MCF 10A (cell line): ENCODE measurements around the gene DCBLD2. TPM values are rescaled to one million over a fixed set of nuclear protein-coding genes. Genes with fewer than 3 reads are reported as not detected.

Experiments
- BruUV-seq: library from RNA; stranded (reverse); fragments of 400-500 nt; replicated peaks from 2 replicates; lab custom pipeline; 2021; lab: Mats Ljungman, UMichigan
- CTCF ChIA-PET: fragments of 300-600 bp; sonication (Branson Sonifier 250); formaldehyde crosslinking; extraction: SDS; loops from one replicate; lab custom pipeline; 2021; ENCODE audit warnings: antibody characterized with exemption, inconsistent platforms; lab: Yijun Ruan, JAX
- POLR2A ChIA-PET: fragments of 300-600, 350-650 bp; sonication (Branson Sonifier 250); formaldehyde crosslinking; extraction: SDS; loops from one replicate; lab custom pipeline; 2020; ENCODE audit warnings: antibody characterized with exemption, inconsistent platforms; lab: Yijun Ruan, JAX
- DNase-seq: peaks from one replicate; pipeline ENCODE4 v3.0.0-alpha.2; 2018; ENCODE audit not compliant: unreplicated experiment
- H3K27ac Mint-ChIP-seq: one replicate; pipeline ENCODE4 v1.8.0; 2022; ENCODE audit warnings: mild to moderate bottlenecking, low read depth, mixed read lengths; ENCODE audit not compliant: unreplicated experiment
- H3K27me3 Mint-ChIP-seq: one replicate; pipeline ENCODE4 v1.8.0; 2022; ENCODE audit warnings: mixed read lengths; ENCODE audit not compliant: insufficient read depth, unreplicated experiment
- H3K36me3 Mint-ChIP-seq: one replicate; pipeline ENCODE4 v1.8.0; 2022; ENCODE audit warnings: mild to moderate bottlenecking, moderate library complexity, mixed read lengths; ENCODE audit not compliant: insufficient read depth, unreplicated experiment
- H3K4me1 Mint-ChIP-seq: one replicate; pipeline ENCODE4 v1.8.0; 2022; ENCODE audit warnings: mixed read lengths; ENCODE audit not compliant: insufficient read depth, unreplicated experiment
- H3K4me3 Mint-ChIP-seq: one replicate; pipeline ENCODE4 v1.8.0; 2022; ENCODE audit warnings: mild to moderate bottlenecking, moderate library complexity, mixed read lengths; ENCODE audit not compliant: unreplicated experiment
- H3K9me3 Mint-ChIP-seq: one replicate; pipeline ENCODE4 v1.8.0; 2022; ENCODE audit warnings: mixed read lengths; ENCODE audit not compliant: unreplicated experiment
- intact Hi-C: fragments of 100-400 bp; cut with micrococcal nuclease; formaldehyde crosslinking; loops from 2 replicates; pipeline ENCODE4 v1.14.1; 2022
- total RNA-seq: library from RNA; stranded (reverse); gene quantifications from 2 replicates; pipeline ENCODE4 v1.2.3, GENCODE V29; 2022
- TF ChIP-seq, protein P1 (sequence below): fragments of 200-600 bp; IDR thresholded peaks from one replicate; pipeline ENCODE4 v1.8.0; 2022; ENCODE audit warnings: antibody characterized with exemption, mild to moderate bottlenecking; ENCODE audit not compliant: unreplicated experiment

DCBLD2 gene
- total RNA-seq, 1 experiment from 2014 or later = 161 TPM

DNA sequence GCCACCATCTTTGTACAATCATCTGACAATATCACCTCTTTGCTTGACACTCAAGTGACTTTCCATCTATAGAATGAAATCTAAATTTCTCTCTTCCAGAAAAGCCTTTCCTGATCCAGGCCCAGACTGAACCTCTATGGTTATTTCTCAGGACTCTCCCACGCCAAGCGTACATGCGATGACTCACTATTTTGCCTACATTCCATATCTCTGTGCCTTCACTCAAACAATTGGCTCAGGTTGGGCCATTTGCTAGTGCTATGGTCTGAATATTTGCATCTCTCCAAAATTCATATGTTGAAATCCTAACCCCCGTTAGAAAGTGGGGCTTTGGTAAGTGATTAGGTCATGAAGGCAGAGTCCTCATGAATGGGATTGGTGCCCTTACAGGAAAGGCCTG is 94.5 kb downstream of the DCBLD2 start:
- no peak overlapping the region for H3K4me3 Mint-ChIP-seq
- TF ChIP-seq, protein P1, sequence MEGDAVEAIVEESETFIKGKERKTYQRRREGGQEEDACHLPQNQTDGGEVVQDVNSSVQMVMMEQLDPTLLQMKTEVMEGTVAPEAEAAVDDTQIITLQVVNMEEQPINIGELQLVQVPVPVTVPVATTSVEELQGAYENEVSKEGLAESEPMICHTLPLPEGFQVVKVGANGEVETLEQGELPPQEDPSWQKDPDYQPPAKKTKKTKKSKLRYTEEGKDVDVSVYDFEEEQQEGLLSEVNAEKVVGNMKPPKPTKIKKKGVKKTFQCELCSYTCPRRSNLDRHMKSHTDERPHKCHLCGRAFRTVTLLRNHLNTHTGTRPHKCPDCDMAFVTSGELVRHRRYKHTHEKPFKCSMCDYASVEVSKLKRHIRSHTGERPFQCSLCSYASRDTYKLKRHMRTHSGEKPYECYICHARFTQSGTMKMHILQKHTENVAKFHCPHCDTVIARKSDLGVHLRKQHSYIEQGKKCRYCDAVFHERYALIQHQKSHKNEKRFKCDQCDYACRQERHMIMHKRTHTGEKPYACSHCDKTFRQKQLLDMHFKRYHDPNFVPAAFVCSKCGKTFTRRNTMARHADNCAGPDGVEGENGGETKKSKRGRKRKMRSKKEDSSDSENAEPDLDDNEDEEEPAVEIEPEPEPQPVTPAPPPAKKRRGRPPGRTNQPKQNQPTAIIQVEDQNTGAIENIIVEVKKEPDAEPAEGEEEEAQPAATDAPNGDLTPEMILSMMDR = no peak
- POLR2A ChIA-PET = no interaction called here
- intact Hi-C loops = no loop called here
- H3K4me1 Mint-ChIP-seq = no peaks in the 10 kb centered on the region
- no peaks in the 10 kb centered on the region for H3K27me3 Mint-ChIP-seq
- CTCF ChIA-PET = interaction anchor here (2.0 to 2.7 kb wide), 2 partner anchors 205 to 210 kb away, joined by 15 to 17 read pairs; no protein-coding TSS in a partner anchor
- no TSS peak for BruUV-seq
- peaks cover 6% of the 10 kb centered on the region for H3K9me3 Mint-ChIP-seq
- H3K36me3 Mint-ChIP-seq = peaks cover 84% of the 10 kb centered on the region
- DNase-seq = peak; percentile 24
- H3K27ac Mint-ChIP-seq = peak overlapping the region; percentile 43

DNA sequence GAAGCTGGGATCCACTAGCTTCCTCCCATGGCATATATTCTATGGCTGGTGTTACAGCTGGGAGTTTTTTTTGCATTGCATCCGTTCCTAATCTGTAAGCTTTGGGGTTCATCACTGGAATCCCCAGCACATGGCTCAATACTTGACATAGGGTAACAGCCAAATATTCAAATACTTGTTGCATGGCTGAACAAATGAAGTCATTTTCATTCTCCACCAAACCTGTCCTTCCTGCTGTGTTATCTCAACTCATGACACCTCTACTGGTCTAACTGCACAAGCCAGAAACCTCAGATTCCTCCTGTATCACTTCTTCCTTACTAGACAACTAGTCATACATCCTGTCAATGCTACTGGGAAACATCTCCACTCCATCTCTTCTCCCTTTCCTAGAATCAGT is 95.0 kb downstream of the DCBLD2 start:
- peaks cover 84% of the 10 kb centered on the region for H3K36me3 Mint-ChIP-seq
- DNase-seq = no peak
- no TSS peak for BruUV-seq
- CTCF ChIA-PET = interaction anchor here (0.6 to 2.7 kb wide), 6 partner anchors 12 to 468 kb away, joined by 3 to 17 read pairs (median 4); no protein-coding TSS in a partner anchor
- H3K27ac Mint-ChIP-seq = peak overlapping the region; percentile 43
- POLR2A ChIA-PET = interaction anchor here (0.7 kb wide), 1 partner anchor 544 kb away, joined by 3 read pairs; no protein-coding TSS in a partner anchor
- no peaks in the 10 kb centered on the region for H3K4me1 Mint-ChIP-seq
- intact Hi-C loops = no loop called here
- H3K4me3 Mint-ChIP-seq = no peak overlapping the region
- no peaks in the 10 kb centered on the region for H3K27me3 Mint-ChIP-seq
- peaks cover 6% of the 10 kb centered on the region for H3K9me3 Mint-ChIP-seq
- TF ChIP-seq, protein P1 = no peak

DNA sequence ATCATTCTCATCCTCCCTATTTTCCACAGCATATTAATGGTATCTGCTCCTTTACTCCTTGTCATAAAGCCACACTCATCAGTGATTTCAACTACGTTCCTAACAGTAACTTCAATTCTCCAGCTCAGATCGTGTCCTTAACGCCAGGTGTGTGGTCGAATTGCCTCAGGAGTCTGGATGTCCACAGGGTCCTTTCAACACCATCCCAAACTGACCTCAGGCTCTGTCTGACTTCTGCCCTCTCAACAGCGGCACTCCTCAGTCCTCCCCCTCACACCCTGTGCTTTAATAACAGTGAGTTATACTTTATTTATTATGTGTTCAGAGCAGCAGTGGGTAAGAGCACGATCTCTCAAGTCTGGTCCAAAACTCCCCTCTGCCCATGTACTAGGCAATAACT is 95.9 kb downstream of the DCBLD2 start:
- Mint-ChIP-seq H3K4me1 (no peaks in the 10 kb centered on the region), H3K36me3 (peaks cover 85% of the 10 kb centered on the region), H3K27me3 (no peaks in the 10 kb centered on the region), H3K27ac (no peak overlapping the region), H3K4me3 (no peak overlapping the region), H3K9me3 (peaks cover 6% of the 10 kb centered on the region)
- TF ChIP-seq, protein P1 = no peak
- CTCF ChIA-PET = interaction anchor here (0.7 to 2.7 kb wide), 8 partner anchors 9 to 208 kb away, joined by 3 to 17 read pairs (median 4); no protein-coding TSS in a partner anchor
- DNase-seq = no peak
- intact Hi-C loops = no loop called here
- BruUV-seq = no TSS peak
- POLR2A ChIA-PET = interaction anchor here (0.6 to 0.7 kb wide), 2 partner anchors 71 to 545 kb away, joined by 3 read pairs; no protein-coding TSS in a partner anchor

DNA sequence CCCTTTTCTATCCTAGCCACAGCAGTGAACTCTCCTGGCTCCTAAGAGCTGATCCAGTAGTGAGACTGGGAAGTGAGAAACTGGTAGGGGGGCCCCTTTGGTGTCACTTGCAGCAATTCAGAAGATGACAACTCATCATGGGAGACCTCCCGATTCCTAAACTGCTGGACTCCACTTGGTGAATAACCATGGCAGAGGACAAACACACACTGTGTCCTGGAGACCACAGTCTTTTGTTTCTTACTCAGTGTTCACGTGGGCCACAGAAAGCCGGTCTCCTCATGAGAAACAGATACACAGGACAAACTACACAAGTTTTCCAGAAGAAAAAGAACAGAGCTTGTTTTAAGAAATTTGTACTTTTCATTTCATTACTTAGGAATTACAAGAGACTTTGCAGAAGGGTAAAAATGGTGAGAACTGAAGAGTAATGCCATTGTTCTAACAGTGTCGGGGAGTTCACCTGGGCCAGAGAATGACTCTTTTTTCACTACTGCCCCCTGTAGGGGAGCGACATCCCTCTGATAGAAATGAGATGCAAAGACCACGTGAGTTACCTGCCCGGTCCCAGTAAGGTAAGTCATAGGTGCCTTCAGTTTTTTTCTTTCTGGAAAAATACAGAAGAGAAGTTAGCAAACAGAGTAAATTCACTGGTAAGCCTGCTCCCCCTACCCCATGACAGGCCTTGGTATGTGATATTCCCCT is 100.3 kb downstream of the DCBLD2 start:
- DNase-seq = no peak
- no TSS peak for BruUV-seq
- H3K27ac Mint-ChIP-seq = no peak overlapping the region
- no peaks in the 10 kb centered on the region for H3K27me3 Mint-ChIP-seq
- CTCF ChIA-PET = interaction anchor here (0.6 to 1.1 kb wide), 6 partner anchors 16 to 861 kb away, joined by 3 to 5 read pairs (median 3); no protein-coding TSS in a partner anchor
- intact Hi-C loops = no loop called here
- peaks cover 6% of the 10 kb centered on the region for H3K9me3 Mint-ChIP-seq
- POLR2A ChIA-PET = interaction anchor here (0.7 kb wide), 1 partner anchor 537 kb away, joined by 3 read pairs; no protein-coding TSS in a partner anchor
- H3K36me3 Mint-ChIP-seq = peaks cover 62% of the 10 kb centered on the region
- TF ChIP-seq, protein P1 = peak; percentile 12
- H3K4me3 Mint-ChIP-seq = no peak overlapping the region
- H3K4me1 Mint-ChIP-seq = peaks cover 5% of the 10 kb centered on the region
